DMS153 treated with DMSO at 0.1 percent for 48 hours (cell line): ENCODE measurements around the gene FBN2.
"Not testable (repeated sequence)": the region's sequence is repeated elsewhere in the genome, so short reads cannot be mapped to it uniquely, and the experiment has no call there.

ENCODE experiments used
- DNase-seq: peaks from one replicate; lab custom pipeline; 2025; ENCODE audit not compliant: unreplicated experiment; lab: John Stamatoyannopoulos, UW

The FBN2 gene

DNA sequence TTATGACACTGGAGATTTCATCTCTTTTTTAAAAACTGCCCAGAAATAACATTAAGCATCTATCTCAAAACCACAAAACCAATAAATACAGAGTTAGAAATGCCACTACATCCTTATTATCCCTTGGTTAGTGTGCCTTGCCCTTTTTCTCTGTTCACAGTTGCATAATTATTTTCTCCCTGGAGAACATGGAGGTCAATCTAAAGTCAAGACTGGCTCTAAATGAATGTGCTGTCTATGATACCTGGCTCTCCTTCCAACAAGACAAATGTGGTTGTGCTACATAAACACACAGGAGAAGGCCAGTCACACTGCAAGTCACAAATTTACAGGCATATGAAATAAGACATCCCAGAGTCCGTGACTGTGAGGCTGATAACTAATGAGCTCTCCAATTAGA lies 2.8 kb downstream of the FBN2 start:
- DNase-seq = no peak

- no peak for DNase-seq
Observed at GRCh38 chr5:128534726-128535125, 3.3 kb downstream of the FBN2 start.

DNA sequence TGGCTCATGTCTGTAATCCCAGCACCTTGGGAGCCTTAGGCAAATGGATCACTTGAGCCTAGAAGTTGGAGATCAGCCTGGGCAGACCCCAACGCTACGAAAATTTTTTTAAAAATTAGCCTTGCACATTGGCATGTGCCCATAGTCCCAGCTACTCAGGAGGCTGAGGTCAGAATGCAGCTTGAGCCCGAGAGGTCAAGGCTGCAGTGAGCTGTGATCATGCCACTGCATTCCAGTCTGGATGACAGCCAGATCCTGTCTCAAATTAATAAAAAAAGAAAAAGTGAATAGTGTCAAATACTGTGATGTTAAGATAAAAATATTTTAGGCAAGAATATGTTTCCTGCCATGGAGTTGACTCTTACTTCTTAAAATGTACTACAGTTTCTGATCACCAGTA lies 5.3 kb downstream of the FBN2 start:
- DNase-seq = no peak

DNA sequence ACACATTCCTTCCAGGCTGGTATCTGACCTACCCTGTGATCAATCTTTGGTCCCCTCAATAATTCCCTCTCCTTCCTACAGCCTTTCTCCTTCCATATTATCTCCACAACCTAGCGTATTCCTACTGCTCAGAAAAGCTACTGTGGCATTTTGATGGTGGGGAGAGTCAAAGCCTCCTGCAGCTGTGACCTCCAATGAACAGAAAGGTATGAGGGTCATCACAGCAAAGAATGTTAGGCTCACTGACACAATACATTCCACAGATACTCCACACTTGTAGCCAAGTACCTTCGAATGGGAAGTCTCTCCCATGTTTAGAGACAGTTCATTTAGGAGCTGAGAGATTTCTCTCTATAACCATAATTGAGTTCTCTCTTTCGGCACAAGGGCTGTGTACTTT lies 5.9 kb downstream of the FBN2 start:
- no peak for DNase-seq

GRCh38 chr5:128528637-128529255 lies 9.3 kb downstream of the FBN2 start:
- DNase-seq = no peak

GRCh38 chr5:128528126-128528525 lies 9.9 kb downstream of the FBN2 start:
- no peak for DNase-seq

GRCh38 chr5:128527077-128527476 lies 11.0 kb downstream of the FBN2 start:
- no peak for DNase-seq

- DNase-seq = no peak
Observed at GRCh38 chr5:128522336-128522735, 15.7 kb downstream of the FBN2 start.

DNA sequence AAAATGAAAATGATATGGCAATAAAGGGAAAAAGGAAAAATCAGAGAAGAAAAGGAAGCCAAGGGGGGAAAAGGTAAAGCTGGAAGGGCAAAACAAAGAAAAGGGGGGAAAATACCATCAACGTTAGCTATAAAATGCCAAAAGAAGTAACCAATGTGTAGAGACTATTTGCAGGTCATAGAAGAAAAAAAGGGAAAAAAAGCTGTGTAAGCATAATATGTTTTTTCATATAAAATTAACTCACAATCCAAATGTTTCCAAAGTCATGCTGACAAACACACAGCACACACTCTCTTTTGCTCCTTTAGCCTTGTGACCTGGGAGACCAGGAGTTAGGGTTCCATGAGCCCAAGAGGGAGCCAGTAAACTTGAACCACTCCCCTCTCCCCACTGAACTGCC lies 18.2 kb downstream of the FBN2 start:
- no peak for DNase-seq

DNA sequence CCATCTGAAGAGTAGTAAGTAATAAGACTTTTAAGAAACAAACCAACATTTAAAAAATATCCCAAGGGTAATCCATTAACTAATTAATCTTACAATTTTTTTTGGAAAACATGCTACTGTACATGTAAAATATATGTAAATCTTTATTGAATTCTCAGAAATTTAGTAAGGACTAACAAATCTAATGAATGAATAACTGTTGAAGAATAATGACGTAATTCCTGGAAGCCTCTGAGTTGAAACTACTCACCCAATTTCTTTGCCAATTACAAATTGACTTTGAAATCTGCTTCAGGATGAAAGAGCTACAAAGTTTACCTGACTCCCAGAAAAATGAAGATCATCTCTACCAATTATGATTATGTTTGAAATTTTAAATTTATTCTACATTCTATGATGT lies 21.1 kb downstream of the FBN2 start:
- DNase-seq = no peak

GRCh38 chr5:128513806-128514205 lies 24.2 kb downstream of the FBN2 start:
- DNase-seq = no peak

DNA sequence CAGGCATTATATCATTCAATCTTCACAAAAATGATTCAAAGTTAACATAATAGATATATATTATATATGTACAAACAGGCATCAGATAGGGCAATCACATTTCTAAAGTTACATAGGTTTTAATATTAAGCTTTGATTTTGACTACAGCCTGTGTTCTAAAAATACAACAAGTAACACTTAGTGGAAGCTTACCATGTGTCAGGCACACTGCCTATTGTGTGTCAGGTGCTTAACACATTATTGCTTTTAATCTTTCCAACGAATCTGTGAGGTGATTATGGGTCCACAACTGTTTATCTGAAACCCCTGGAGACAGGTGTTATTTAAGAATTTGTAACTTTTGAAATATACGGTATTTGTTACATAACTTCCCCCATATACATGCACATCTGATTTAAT lies 25.2 kb downstream of the FBN2 start:
- no peak for DNase-seq

DNA sequence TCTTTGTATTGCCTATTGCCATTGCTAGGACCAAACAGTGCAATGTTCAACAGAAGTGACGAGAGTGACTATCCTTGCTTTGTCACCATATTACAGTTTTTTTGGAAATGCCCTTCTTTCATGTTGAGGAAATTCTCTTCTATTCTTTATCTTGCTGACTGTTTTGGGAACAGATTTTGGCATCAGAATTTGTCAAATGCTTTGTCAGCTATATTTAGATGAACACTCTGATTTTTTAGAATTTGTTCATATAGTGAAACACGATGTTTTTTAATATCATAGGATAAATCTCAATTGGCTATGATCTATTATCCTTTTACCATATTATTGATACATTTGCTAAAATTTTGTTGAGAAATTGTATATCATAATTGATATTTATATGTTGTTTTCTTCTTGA lies 31.4 kb downstream of the FBN2 start:
- DNase-seq = no peak

DNA sequence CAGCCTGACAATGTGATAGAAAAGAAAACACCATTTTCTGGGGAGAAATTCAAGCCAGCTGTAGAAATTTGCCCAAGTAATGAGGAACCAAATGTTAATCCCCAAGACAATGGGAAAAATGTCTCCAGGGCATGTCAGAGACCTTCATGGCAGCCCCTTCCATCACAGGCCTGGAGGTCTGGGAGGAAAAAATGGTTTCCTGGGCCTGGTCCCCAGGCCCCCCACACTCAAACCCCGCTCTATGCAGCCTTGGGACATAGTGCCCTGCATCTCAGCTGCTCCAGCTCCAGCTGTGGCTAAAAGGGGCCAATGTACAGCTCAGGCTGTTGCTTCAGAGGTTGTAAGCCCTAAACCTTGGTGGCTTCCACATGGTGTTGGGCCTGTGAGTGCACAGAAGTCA lies 34.3 kb downstream of the FBN2 start:
- DNase-seq = not testable (repeated sequence)

- DNase-seq = peak; percentile 16
Observed at GRCh38 chr5:128498844-128499455, 39.1 kb downstream of the FBN2 start.

GRCh38 chr5:128494516-128494915 lies 43.5 kb downstream of the FBN2 start:
- DNase-seq = no peak

DNA sequence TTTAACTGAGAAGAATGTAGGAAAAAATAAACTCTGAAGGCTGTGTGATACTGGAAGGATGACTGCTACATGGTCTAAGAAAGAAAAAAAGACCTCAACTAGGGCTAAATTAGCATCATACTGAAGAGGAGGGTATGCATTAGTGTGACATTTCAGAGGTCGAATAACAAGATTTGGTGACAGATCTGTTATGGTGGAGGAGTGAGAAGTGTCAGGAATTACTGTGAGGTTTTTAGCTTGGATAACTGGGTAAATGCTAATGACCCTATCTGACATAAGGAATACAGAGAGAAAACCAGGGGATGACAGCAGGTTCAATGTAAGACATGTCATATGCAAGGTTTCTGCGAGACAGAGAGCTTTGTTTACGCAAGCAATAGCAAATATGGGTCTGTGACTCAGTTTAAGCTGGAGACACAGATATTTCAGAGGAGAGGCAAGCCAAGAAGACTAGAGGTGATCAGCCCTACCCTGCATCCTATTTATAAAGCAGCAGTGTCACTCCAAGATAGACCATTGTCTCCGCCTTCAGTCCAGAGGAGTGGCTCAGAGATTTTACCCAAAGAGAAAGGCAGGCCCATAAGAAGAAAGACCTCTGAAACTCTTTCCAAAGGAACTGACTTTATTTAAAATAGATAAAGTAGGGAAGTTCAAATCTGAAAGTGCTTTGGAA lies 44.3 kb downstream of the FBN2 start:
- no peak for DNase-seq

GRCh38 chr5:128491291-128491690 lies 46.8 kb downstream of the FBN2 start:
- no peak for DNase-seq

- no peak for DNase-seq
Observed at GRCh38 chr5:128490761-128491160, 47.3 kb downstream of the FBN2 start.

DNA sequence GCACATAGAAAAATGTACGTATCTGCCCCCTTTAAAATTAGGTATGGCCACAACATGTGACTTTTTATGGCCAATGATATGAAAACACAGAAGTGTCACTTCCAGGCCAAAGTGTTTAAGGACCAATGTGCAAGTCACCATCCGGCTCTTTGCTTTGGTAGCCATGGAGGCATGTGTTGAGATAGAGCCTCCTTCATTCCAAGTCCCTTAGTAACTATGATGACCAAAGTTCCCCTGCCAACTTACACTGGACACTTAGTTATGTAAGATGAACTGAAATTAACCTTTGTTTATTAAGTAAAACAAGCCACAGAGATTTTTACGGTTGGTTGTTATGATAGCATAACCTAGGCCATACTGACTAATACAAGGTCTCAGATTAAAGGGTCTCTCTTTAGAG lies 51.0 kb downstream of the FBN2 start:
- DNase-seq = no peak

DNA sequence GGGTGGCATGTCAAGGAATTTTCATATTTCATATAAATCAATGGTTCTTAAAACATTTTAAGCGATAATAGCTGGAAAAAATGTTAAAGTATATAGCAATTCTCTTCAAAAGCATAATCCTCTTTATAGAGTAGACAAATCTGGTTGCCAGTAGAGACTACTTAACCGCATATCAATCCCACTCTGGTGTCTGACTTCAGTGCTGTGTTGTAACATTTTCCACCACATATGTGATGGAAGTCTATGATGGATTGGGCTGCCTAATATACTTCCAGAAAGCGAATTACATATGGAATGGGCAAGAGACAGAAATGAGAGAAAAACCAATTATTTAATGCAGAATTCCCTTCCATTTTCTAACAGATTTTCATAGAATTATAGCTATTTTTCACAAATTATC lies 54.3 kb downstream of the FBN2 start:
- DNase-seq = no peak

GRCh38 chr5:128480906-128481633 lies 57.0 kb downstream of the FBN2 start:
- no peak for DNase-seq
